Stimulated activated CD4-positive, alpha-beta T cell treated with anti-CD3 and anti-CD28 coated beads, Interleukin-15, amount 100 ng/mL, for 24 hours (primary cell): ENCODE data around the gene TRPT1.
A peak's percentile ranks its signal among the peaks of the same experiment; 100 is the strongest.

ENCODE experiments used
- DNase-seq: peaks from one replicate; pipeline ENCODE4 v3.0.0-alpha.2; 2020

The TRPT1 gene, protein sequence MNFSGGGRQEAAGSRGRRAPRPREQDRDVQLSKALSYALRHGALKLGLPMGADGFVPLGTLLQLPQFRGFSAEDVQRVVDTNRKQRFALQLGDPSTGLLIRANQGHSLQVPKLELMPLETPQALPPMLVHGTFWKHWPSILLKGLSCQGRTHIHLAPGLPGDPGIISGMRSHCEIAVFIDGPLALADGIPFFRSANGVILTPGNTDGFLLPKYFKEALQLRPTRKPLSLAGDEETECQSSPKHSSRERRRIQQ

DNA sequence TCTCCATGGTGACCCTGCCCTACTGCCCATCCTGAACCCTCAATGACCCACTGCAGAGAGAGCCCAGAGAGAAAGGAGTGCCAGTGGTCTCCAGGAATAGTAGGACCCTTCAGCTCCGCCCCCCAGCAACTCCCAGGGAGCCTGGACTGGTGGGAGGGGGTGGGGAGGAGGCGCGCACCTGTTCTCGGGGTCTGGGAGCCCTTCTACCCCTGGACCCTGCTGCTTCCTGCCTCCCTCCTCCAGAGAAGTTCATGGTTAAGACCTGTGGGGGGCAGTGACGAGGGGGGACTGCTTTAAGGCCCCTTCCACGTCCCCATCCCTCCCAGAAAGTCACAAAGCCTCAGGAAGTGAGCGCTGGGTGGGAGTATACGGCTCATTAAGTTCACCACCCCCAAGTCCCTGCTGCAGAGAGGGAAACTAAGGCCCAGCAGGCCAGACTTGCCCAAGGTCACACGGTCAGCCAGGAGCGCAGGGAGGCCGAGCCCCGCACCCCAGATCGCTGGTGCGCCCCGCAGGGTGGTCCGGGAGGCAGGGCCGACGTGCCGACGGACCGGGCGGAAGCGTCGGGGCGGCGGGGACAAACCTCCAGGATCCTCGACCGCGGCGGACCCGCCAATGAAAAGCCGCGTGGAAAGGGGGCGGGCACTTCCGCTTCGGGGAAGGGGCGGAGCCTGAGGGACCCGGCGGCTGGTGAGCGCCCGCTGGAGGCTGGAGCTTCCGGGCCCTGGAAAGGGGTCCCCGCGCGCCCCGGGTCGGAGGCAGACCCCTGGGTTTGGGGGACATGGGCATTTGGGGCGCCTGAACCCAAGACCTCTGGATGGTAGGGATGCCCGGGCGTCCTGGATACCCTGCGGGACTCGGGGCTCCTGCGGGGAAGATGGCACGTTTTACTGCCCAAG, at the start of gene TRPT1, which contains the start of gene NUDT22:
TRPT1 (minus strand) TSS at position 579 of the 899 bp plus-strand sequence; CDS start at position 253, 326 bp downstream.
NUDT22 (plus strand) TSS at position 667 of the 899 bp plus-strand sequence. CDS start 379 bp downstream, outside the sequence.
- DNase-seq: peak; percentile 97

DNA sequence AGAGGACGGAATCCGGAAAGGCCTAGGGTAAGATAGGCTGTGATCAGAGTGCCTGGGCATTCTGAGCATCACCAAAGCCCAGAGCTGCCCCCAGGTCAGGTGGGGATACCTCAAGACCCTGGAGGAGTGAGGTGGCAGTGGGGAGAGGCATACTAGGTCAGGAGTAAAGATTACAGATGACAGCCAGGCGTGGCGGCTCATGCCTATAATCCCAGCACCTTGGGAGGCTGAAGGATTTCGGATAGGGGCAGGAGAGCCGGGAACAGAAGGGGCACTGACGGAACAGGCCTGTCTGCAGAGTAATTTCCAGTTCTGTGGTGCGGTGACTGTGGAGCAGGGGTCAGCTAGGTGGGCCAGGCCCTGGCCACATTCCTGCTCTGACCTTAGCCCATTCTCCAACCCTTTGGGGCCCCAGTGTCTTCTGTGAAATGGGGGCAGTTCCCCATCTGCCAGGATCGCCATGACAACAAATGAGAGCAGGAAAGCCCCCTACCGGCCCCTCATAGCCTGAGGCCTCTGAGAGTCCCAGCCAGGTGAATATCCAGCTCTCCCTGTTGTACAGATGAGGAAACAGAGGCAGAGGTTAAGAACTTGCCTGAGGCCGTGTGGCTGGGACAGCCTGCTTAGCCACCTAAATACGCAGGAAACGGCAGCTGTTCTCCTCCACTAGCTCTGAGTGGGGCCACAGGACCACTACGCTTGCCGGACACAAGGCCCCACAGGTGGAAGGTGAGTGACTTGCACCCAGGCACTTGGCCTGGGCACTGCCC, 49.2 kb upstream of the TRPT1 start:
- no peak for DNase-seq

DNA sequence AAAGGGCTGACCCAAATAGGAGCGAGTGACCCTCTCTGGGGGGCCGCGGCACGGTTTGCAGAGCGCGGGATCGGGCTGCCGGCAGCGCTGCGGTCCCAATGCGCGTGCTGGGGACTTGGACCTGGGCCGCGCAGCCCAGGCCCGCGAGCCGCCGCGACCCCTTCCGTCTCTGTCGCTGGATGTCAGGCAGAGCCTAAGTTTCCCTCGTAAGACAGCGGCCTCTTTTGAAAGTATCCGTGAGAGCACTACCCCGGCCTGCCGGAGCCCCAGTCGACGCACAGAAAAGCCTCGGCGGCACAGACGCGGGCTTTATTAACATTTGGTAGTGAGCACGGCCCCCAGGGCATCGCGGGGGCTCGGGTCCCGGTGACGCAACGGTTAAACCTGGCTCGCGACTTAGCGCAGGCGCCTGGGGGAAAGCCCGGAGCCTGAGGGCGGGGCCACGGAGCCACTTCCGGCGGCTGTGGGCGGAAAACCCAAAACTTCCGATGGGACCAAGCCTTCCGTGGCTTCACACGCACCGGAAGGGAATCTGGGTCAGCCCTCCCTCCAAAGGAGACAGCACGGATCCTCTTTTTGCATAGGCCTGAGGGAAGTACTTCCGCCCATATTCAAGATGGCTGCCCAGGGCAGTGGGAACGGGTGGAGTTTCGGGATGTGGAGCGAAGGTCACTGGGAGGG, 43.7 kb upstream of the TRPT1 start:
- peak; percentile 98 for DNase-seq

DNA sequence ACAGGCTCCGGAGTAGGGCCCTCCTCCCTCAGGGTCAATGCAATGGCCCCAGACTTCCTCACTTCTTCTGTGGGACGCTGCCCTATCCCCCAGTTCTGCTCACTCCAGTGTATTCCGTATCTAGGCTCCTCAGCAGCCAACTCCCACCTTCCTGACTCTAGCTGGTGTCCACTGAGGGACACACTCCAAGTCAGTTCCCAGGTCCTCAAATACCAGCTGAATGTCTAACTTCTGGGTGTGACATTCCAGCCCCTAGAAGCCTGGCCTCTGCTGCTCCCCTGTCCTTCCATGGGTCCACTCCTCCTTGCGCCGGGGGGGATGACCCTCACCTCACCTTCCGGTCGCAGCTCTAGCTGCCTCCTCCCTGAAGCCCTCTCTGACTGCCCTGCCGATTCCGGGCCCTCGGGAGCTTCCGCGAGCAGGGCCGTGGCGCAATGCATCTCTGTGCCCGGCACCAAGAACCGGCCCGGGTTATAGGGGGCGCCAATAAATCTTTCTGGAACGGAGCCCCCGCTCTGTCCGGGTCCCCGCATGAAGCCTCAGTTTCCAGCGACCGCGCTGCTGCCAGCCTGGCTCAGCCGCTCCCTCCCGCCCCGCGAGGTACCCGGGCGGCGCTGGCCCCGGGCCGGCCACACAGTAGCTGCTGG, 43.0 kb upstream of the TRPT1 start:
- DNase-seq: peak; percentile 74

DNA sequence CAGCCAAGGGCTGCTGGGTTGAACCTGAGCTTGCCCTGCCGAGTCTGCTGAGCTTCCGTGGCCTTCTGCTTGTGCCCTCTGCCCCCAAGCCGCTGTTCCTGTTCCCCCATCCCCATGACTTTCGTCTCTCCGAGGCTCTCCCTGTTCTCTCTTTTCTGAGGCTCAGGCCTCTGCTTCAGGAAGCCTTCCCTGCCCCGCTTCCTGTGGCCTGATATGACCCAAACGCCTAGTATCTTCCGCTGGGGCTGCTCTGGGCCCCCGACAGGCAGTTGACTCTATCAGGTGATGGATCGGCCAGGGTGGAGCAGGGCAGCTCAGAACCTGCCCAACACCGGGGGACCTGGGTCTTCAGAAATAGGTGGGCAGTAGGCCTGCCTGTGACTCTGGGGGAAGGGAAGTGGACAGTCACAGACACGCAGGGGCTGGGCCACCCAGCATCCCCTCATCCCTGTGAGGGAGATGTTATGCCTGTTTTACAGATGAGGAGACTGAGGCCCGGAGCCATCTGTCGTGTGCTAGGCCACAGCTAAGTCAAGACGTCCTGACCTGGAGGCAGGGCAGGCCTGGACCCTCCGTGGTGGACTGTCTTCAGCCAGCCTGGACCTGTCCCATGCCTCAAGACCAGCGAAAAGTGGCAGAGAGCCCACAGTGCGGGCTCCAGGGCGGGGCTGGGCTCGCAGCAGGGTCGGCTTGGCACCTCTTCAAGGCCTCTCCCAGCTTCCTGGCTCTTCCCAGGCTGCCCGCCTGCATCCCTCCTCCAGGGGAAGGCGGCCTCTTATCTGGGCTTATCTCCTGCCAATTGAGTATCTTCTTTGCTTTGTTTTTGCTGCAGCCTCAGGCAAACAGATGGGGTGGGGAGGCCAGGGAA, 42.3 kb upstream of the TRPT1 start:
- DNase-seq: no peak

DNA sequence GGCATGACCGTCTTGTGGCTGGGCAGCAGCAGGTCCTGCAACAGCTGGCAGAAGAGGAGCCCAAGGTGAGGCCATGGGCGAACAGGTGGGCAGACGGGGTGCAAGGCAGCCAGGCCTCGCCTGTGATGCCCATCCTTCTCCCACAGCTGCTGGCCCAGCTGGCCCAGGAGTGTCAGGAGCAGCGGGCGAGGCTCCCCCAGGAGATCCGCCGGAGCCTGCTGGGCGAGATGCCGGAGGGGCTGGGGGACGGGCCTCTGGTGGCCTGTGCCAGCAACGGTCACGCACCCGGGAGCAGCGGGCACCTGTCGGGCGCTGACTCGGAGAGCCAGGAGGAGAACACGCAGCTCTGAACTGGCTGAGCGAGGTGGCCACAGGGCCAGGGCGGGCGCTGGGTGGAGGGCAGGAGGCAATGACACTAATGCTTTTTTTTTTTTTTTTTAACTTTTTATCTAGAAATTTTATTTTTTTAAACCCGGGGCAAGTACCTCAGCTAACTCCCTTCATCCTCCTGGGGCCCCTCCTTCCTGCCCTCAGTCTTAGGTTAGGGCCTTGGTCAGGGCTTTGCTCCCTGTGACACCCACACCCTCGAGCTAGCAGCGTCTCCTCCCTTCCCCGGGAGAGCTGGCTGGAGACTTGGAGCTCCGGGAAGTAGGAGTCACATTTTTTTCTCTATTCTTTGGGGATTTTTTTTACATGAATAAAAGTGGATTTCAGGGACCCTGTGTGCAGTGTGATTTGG, 41.4 kb upstream of the TRPT1 start:
- no peak for DNase-seq

DNA sequence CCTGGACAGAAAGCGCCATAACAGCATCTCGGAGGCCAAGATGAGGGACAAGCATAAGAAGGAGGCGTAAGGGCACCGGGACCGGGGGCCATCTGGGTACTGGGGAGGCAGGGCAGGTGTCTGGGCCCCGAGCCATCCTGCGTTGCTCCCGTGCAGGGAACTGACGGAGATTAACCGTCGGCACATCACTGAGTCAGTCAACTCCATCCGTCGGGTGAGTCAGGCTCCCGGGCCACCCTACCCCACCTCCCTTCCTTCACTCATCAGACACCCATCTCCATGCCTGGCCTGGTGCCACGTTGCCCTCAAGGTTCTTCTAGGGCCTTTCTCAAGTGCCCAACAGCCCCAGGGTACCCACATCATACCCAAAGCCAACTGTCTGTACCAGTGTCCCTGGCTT, 40.4 kb upstream of the TRPT1 start:
- no peak for DNase-seq

DNA sequence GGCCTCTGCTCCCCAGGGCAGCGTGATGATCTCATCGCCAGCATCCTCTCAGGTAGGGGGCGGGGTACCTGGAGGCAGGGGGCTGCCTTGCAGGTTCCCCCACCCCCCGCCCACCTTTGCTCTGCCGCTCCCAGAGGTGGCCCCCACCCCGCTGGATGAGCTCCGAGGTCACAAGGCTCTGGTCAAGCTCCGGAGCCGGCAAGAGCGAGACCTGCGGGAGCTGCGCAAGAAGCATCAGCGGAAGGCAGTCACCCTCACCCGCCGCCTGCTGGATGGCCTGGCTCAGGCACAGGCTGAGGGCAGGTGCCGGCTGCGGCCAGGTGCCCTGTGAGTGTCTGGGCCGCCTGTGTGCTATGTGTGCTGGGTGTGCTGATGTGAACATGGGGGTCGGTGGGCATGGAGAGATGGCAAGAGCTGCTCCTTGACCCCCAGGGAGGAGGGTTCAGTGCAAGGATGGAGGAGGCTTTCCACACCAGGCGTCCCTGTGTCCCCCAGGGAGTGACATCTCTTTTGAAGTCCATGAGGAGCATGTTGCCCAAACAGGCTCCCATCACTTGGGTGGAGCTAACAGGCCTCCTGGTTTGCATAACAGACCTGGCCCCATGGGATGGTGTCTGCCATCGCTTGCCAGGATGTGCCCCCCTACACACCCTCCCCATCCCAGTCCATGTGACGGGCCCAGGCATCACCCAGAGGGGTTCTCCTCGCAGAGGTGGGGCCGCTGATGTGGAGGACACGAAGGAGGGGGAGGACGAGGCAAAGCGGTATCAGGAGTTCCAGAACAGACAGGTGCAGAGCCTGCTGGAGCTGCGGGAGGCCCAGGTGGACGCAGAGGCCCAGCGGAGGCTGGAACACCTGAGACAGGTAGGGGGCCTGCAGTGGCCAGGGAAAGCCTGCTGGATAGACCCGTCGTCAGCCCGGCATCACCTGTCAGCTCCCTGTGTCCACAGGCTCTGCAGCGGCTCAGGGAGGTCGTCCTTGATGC, 39.5 kb upstream of the TRPT1 start:
- no peak for DNase-seq

DNA sequence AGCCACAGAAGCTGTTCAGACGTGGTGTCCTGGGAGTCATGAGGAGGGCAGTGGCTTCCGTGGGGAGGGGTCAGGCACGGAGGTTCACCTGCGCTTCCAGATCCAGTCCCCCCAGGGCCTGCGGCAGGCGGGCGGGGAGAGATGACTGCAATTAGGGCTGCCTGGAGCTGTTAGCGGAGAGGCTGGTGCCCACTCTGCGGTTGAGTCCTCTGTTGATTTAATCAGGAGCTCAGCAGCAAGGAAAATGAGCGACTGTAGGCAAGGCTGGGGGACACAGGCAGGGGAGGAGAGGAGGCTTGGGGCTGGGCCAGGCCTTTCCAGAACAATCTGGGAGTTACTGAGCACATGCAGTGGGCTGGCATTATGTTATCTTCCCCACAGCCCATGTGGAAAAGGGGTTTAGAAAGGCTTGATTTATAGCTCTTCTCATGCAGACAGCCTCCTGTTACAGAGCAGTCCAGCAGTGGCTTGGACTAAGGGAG, 38.4 kb upstream of the TRPT1 start:
- DNase-seq: no peak

DNA sequence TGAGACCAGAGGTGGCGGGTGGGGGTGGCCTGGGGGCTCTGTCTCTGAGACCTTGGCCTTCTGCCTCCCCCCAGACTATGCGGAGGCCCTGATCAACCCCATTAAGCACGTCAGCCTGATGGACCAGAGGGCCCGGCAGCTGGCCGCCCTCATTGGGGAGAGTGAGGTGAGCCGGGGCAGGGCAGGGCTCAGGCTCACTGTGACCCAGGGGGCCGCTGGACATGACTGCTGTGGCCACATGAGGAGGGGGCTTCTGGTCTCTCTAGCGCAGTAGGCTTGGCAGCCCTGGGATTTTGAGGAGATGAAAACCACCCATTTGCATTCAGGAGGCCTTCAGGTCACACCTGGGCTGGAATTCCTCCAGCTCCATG, 37.9 kb upstream of the TRPT1 start:
- DNase-seq: no peak

DNA sequence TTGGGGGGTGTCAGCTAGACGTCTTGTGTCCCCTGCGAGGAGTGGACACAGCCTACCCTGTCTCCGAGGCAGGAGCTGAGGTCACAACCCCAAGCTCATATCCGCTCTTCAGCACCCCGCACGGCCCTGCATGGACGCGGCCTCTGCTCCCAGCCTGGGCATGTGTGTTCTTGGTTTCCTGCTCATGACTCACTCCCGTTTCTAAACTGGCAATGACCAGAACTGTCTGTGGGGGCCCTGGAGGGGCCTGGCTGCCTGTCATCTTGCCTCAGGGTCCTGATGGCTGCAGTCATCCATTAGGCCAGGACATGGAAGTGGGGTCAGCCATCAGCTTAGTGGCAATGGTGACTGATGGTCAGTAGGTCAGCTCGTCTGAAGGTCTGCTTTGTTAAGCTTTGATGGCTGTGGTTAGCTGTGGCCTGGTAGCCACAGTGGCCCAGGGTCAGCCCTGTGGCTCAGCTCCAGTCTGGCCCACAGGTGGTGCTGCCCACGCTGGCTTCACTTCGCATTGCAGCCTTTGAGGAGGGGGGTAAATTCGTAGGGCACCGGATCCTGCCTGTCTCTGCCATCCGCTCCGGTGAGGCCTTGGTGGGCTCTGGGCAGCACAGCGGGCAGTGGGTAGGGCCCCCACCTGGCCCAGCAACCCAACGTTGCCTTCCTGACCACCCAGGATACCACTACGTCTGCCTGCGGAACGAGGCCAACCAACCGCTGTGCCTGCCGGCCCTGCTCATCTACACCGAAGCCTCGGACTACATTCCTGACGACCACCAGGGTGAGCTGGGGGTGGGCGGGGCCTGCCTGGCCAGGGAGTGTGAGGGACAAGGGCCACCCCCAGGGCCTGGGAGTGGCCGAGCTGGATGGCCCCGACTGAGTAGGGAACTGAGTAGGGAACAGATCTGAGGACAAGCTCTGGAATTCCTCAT, 37.3 kb upstream of the TRPT1 start:
- no peak for DNase-seq

DNA sequence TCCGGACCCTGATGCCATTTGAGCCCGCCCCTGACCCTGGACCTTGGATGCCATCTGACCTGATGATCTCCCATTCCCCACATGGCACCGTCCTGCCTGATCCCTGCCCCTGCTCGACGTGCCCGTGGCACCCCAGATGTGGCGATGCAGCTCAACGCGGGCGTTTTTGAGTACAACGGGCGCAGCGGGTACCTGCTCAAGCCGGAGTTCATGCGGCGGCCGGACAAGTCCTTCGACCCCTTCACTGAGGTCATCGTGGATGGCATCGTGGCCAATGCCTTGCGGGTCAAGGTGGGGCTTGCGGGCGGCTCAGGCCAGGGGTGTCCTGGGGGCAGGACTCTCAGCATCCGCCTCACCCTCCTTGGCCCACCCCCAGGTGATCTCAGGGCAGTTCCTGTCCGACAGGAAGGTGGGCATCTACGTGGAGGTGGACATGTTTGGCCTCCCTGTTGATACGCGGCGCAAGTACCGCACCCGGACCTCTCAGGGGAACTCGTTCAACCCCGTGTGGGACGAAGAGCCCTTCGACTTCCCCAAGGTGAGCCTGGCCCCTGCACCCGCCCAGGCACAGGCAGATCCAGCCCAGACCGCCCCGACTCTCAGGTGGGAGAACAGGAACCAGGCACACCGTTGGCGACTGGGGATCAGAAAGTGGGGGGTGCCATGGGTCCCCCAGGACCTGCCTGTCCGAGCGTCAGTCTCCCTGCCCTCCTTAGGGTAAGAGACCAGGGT, 36.5 kb upstream of the TRPT1 start:
- no peak for DNase-seq

DNA sequence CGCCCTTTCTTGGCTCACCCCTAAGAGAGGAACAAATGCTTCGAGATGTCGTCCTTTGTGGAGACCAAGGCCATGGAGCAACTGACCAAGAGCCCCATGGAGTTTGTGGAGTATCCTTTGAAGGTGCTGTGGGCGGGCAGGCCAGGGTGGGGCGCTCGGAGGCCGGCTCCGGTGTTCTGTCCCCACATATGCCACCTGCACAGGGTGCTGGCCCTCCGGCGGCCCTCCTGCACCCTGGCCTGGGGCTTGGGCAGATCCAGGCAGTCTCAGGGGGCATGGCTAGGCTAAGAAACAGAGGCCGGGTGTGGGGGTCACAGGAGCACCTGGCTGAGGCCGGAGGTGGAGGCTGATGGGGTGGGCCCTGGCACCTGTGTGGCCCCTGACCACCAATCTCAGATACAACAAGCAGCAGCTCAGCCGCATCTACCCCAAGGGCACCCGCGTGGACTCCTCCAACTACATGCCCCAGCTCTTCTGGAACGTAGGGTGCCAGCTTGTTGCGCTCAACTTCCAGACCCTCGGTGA, 35.6 kb upstream of the TRPT1 start:
- DNase-seq: no peak

DNA sequence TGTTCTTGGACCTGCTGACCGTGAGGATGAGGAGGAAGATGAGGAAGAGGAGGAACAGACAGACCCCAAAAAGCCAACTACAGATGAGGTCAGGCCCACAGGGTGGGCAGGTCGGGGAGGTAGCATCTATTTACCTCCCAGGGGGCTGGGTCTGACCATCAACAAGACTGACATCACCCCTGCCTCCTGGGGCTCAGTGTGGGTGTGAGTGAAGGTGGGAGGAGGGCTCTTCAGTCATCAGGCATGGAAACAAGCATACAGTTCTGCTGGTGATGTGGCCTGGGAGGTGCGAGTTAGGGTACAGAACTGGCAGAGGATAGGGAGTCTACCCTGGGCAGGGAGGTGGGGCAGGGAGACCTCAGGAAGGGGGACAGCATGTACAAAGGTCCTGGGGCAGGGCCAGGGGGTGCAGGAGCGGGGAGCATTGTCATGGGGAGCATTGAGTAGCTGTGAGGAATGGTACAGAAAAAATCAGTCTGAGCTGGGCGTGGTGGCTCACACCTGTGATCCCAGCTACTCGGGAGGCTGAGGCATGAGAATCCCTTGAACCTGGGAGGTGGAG, 34.2 kb upstream of the TRPT1 start:
- no peak for DNase-seq

DNA sequence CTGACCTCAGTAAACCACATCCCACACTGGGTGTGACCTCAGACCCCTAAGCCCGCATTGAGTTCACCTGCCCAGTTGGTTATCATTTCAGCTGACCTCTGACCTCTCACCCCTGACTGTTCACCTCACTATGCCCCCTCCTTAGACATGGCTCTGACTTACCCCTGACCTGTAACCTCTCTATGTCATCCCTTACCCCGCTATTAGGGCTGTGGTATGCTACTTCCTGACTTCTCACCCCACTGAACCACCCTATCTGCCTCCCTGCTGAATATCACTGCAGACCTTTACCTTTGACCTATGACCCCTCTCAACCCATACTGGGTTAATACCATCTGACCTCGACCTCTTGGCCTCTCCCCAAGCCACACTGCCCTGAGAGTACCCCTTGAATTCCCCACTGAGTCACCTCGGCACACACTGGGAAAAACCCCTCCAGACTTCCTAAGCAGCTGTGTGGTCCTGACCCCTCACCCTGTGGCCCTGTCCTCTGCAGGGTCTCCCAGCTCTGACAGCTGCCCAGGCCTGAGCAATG, 33.6 kb upstream of the TRPT1 start:
- DNase-seq: no peak

DNA sequence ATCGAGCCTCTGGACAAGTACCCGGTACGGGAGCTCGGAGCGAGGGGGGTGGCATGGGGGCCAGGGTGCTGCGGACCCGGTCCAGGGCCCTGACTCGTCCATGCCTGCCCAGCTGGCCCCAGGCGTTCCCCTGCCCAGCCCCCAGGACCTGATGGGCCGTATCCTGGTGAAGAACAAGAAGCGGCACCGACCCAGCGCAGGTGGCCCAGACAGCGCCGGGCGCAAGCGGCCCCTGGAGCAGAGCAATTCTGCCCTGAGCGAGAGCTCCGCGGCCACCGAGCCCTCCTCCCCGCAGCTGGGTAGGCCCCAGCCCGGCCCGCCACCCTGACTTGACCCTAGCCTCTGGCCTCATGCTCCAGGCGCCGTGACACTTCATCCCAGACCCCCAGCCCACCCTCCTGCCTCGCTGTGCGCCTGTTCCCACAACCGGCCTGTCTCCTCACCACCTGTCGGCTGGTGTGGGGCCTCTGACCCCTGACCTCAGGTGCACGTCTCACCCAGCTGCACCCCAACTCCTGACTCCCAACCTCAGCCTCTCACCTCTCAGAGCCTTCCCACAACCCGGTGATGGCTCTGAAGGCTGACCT, 33.1 kb upstream of the TRPT1 start:
- DNase-seq: no peak
